Hepatocyte (in vitro differentiated cells): ENCODE results near the gene ACTG1. TPM values are rescaled to one million over a fixed set of nuclear protein-coding genes. Genes with fewer than 3 reads are reported as not detected.
A peak's percentile ranks its signal among the peaks of the same experiment; 100 is the strongest.

Experiments used
- DNase-seq: peaks from one replicate; pipeline ENCODE4 v3.0.0-alpha.2; 2016; ENCODE audit warnings: low spot score
- H2AFZ ChIP-seq: fragments of 200-600 bp; sonication (generic); 2 replicates; pipeline ENCODE4 v1.6.0; 2016; ENCODE audit warnings: antibody characterized with exemption, mild to moderate bottlenecking
- H3K27ac ChIP-seq: fragments of 200-600 bp; sonication (generic); 2 replicates; pipeline ENCODE4 v1.5.1; 2016; ENCODE audit warnings: mild to moderate bottlenecking
- H3K27me3 ChIP-seq: fragments of 200-600 bp; sonication (generic); 2 replicates; pipeline ENCODE4 v1.6.1; 2016
- H3K36me3 ChIP-seq: fragments of 200-600 bp; sonication (generic); replicated peaks from 2 replicates; pipeline ENCODE4 v1.5.1; 2016; ENCODE audit warnings: low read depth; ENCODE audit not compliant: insufficient read depth
- H3K4me1 ChIP-seq: fragments of 200-600 bp; sonication (generic); 2 replicates; pipeline ENCODE4 v1.5.1; 2016; ENCODE audit warnings: mild to moderate bottlenecking, moderate library complexity; ENCODE audit not compliant: insufficient read depth
- H3K4me2 ChIP-seq: fragments of 200-600 bp; sonication (generic); 2 replicates; pipeline ENCODE4 v1.6.0; 2016
- H3K4me3 ChIP-seq: fragments of 200-600 bp; sonication (generic); 2 replicates; pipeline ENCODE4 v1.5.1; 2016; ENCODE audit warnings: mild to moderate bottlenecking
- H3K79me2 ChIP-seq: fragments of 200-600 bp; sonication (generic); 2 replicates; pipeline ENCODE4 v1.6.0; 2017; ENCODE audit warnings: mild to moderate bottlenecking
- H3K9me2 ChIP-seq: fragments of 200-600 bp; sonication (generic); replicated peaks from 2 replicates; pipeline ENCODE4 v1.6.0; 2017; ENCODE audit warnings: mild to moderate bottlenecking; ENCODE audit not compliant: insufficient read depth
- H3K9me3 ChIP-seq: fragments of 200-600 bp; sonication (generic); 2 replicates; pipeline ENCODE4 v1.5.1; 2016; ENCODE audit warnings: low read depth, mild to moderate bottlenecking
- H4K20me1 ChIP-seq: fragments of 200-600 bp; sonication (generic); 2 replicates; pipeline ENCODE4 v1.6.0; 2016; ENCODE audit warnings: mild to moderate bottlenecking; ENCODE audit not compliant: insufficient read depth, poor library complexity, severe bottlenecking
- CTCF ChIP-seq: fragments of 200-600 bp; sonication (generic); IDR thresholded peaks from 2 replicates; pipeline ENCODE4 v1.5.1; 2016; ENCODE audit warnings: antibody characterized with exemption, mild to moderate bottlenecking; ENCODE audit not compliant: poor library complexity
- EZH2 ChIP-seq: fragments of 200-600 bp; sonication (generic); IDR thresholded peaks from 2 replicates; pipeline ENCODE4 v1.6.1; 2016; ENCODE audit warnings: antibody characterized with exemption, mild to moderate bottlenecking, borderline replicate concordance
- EZH2phosphoT487 ChIP-seq: fragments of 200-600 bp; sonication (generic); IDR thresholded peaks from one replicate; pipeline ENCODE4 v1.6.1; 2018; ENCODE audit warnings: antibody characterized with exemption, mild to moderate bottlenecking, low read depth, moderate library complexity; ENCODE audit not compliant: unreplicated experiment, severe bottlenecking
- WGBS: methylation state at CpG from one replicate; pipeline ENCODE4 v1.1.6; 2016; ENCODE audit warnings: low lambda C conversion rate; ENCODE audit errors: missing lambda C conversion rate; 5-methylcytosine and 5-hydroxymethylcytosine counted together
- polyA plus RNA-seq: library from polyadenylated mRNA; unstranded; fragments of >200 nt; fragmentation: Nextera tagmentation; extraction: Ambion mirVana; gene quantifications from 2 replicates; pipeline ENCODE4 v1.2.1, GENCODE V29; 2016
- total RNA-seq: library from RNA; depleted of rRNA; stranded (reverse); fragments of >200 nt; gene quantifications from 2 replicates; pipeline ENCODE4 v1.2.3, GENCODE V29; 2014

ACTG1 gene
- total and polyA plus RNA-seq, 2 experiments from 2014 or later = 2,832 to 3,298 TPM

GRCh38 chr17:81509972-81510784 lies 2.4 kb downstream of the ACTG1 start:
- no peak for DNase-seq
- H3K9me3 ChIP-seq = no peaks in the 10 kb centered on the region
- H4K20me1 ChIP-seq = peaks cover 48% of the 10 kb centered on the region
- peaks cover 51% of the 10 kb centered on the region for H3K79me2 ChIP-seq
- peaks cover 9% of the 10 kb centered on the region for H3K36me3 ChIP-seq
- 9% methylated on average over 22 of the region's 22 CpGs for WGBS
- peak overlapping the region; percentile 97 for H3K27ac ChIP-seq
- H3K4me1 ChIP-seq = peaks cover 17% of the 10 kb centered on the region
- peak overlapping the region; percentile 98 for H3K4me2 ChIP-seq
- peak overlapping the region; percentile 91 for H3K4me3 ChIP-seq
- H2AFZ ChIP-seq = no peak overlapping the region
- H3K27me3 ChIP-seq = no peaks in the 10 kb centered on the region
- no peaks in the 10 kb centered on the region for H3K9me2 ChIP-seq
- TF ChIP-seq EZH2 (peak; percentile 41), EZH2phosphoT487 (no peak), CTCF (no peak)

GRCh38 chr17:81509207-81509971 lies 3.2 kb downstream of the ACTG1 start:
- WGBS = 35% methylated on average over 12 of the region's 12 CpGs
- Histone ChIP-seq H3K4me1 (peaks cover 17% of the 10 kb centered on the region), H3K27me3 (no peaks in the 10 kb centered on the region), H3K79me2 (peaks cover 51% of the 10 kb centered on the region), H3K27ac (peak overlapping the region; percentile 97), H3K4me3 (peak overlapping the region; percentile 91), H4K20me1 (peaks cover 48% of the 10 kb centered on the region), H3K36me3 (peaks cover 9% of the 10 kb centered on the region), H3K9me3 (no peaks in the 10 kb centered on the region), H3K9me2 (no peaks in the 10 kb centered on the region), H2AFZ (no peak overlapping the region), H3K4me2 (peak overlapping the region; percentile 98)
- TF ChIP-seq EZH2phosphoT487 = no peak
- no peak for DNase-seq

DNA sequence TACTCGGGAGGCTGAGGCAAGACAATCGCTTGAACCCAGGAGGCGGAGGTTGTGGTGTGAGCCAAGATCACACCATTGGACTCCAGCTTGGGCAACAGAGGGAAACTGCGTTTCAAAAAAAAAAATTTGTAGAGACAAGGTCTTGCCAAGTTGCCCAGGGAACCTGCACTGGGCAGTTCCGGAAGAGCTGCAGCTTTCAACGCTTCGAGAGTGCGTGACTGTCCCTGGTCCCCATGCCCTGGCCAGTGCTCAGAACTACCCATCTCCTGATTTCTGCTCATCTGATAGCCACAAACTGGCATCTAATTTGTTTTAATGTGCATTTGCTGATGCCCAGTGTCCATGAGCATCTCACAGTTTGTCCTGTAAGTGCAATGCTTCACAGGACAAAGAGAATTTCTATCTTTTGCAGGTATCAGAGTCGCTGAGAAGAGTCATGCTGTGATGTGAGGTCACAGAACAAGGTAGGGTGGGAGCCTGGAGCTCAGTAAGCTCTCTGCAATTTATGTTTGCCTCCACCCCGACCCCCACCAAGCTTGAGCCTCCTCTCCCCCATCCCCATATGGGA lies 3.9 kb downstream of the ACTG1 start:
- 90% methylated on average over 9 of the region's 10 CpGs for WGBS
- H3K9me3 ChIP-seq = no peaks in the 10 kb centered on the region
- no peak for DNase-seq
- peaks cover 46% of the 10 kb centered on the region for H3K79me2 ChIP-seq
- peaks cover 48% of the 10 kb centered on the region for H4K20me1 ChIP-seq
- no peak overlapping the region for H2AFZ ChIP-seq
- H3K4me3 ChIP-seq = no peak overlapping the region
- peak overlapping the region; percentile 97 for H3K27ac ChIP-seq
- peaks cover 9% of the 10 kb centered on the region for H3K36me3 ChIP-seq
- no peaks in the 10 kb centered on the region for H3K9me2 ChIP-seq
- no peak for TF ChIP-seq EZH2
- TF ChIP-seq CTCF = no peak
- TF ChIP-seq EZH2phosphoT487 = no peak
- H3K27me3 ChIP-seq = no peaks in the 10 kb centered on the region
- H3K4me1 ChIP-seq = peaks cover 11% of the 10 kb centered on the region
- H3K4me2 ChIP-seq = peak overlapping the region; percentile 98
